Natural killer cell (primary cell): ENCODE results near the gene SPIB. TPM values are rescaled to one million over a fixed set of nuclear protein-coding genes. Genes with fewer than 3 reads are reported as not detected.

ENCODE experiments used
- ATAC-seq, 3 donors: fragments of 150-1000 bp in 2 of 3; fragments of 200-7000 bp in 1 of 3; cut with Tn5 transposase; 1 replicate in 1 of 3; 2 replicates in 2 of 3; pipeline ENCODE4 v1.10.0; 2021; ENCODE audit warnings: mild to moderate bottlenecking in 2 of 3, moderate library complexity in 2 of 3
- DNase-seq, 2 donors: peaks; one replicate each; pipeline versions ENCODE4 v3.0.0 to v3.0.0-alpha.2; 2013 to 2021; ENCODE audit warnings: mixed read lengths in 1 of 2
- H3K27ac ChIP-seq: one replicate; pipeline ENCODE4 v1.5.1; 2013; ENCODE audit warnings: mild to moderate bottlenecking, low read length
- H3K27me3 ChIP-seq: one replicate; pipeline ENCODE4 v1.6.1; 2013; ENCODE audit warnings: low read length; ENCODE audit not compliant: control insufficient read depth, insufficient read depth
- H3K36me3 ChIP-seq: one replicate; pipeline ENCODE4 v1.6.1; 2013; ENCODE audit warnings: low read length; ENCODE audit not compliant: control insufficient read depth, insufficient read depth
- H3K4me1 ChIP-seq: one replicate; pipeline ENCODE4 v1.6.1; 2013; ENCODE audit warnings: low read length; ENCODE audit not compliant: control insufficient read depth, insufficient read depth
- H3K4me3 ChIP-seq: one replicate; pipeline ENCODE4 v1.5.1; 2013; ENCODE audit warnings: low read length
- H3K9me3 ChIP-seq: one replicate; pipeline ENCODE4 v1.6.1; 2013; ENCODE audit warnings: low read length; ENCODE audit not compliant: control insufficient read depth, insufficient read depth
- H3K27ac Mint-ChIP-seq, 2 donors: one replicate each; pipeline ENCODE4 v1.8.0; 2022; ENCODE audit warnings: mild to moderate bottlenecking in 2 of 2, mixed read lengths in 2 of 2, moderate library complexity in 1 of 2
- H3K27me3 Mint-ChIP-seq, 2 donors: one replicate each; pipeline ENCODE4 v1.8.0; 2022; ENCODE audit warnings: low read depth in 2 of 2, mixed read lengths in 2 of 2
- H3K36me3 Mint-ChIP-seq: one replicate; pipeline ENCODE4 v1.8.0; 2022; ENCODE audit warnings: mixed read lengths
- H3K4me1 Mint-ChIP-seq, 2 donors: one replicate each; pipeline ENCODE4 v1.8.0; 2022; ENCODE audit warnings: mixed read lengths in 2 of 2
- H3K4me3 Mint-ChIP-seq: one replicate; pipeline ENCODE4 v1.8.0; 2022; ENCODE audit warnings: mild to moderate bottlenecking, moderate library complexity, mixed read lengths
- H3K9me3 Mint-ChIP-seq, 2 donors: one replicate each; pipeline ENCODE4 v1.8.0; 2022; ENCODE audit warnings: mixed read lengths in 2 of 2
- CTCF ChIP-seq: fragments of 200-600 bp; IDR thresholded peaks from one replicate; pipeline ENCODE4 v1.8.0; 2022; ENCODE audit warnings: antibody characterized with exemption
- WGBS: methylation state at CpG from one replicate; pipeline ENCODE4 v1.1.7; 2013; ENCODE audit warnings: missing lambda C conversion rate; ENCODE audit not compliant: insufficient coverage; 5-methylcytosine and 5-hydroxymethylcytosine counted together
- intact Hi-C: fragments of 100-400 bp; cut with micrococcal nuclease; formaldehyde crosslinking; loops from one replicate; pipeline ENCODE4 v1.14.2; 2022
- total RNA-seq, 4 donors: library from RNA; stranded (reverse); fragments of 120-200 nt in 1 of 4; gene quantifications; one replicate each; pipeline versions ENCODE4 v1.2.3 to v1.2.4, GENCODE V29; 2013 to 2022

The SPIB gene
- total RNA-seq, 3 donors from 2014 or later (not counting 1 experiment from before 2014, with no cell fraction given), result 0.77 to 2.8 (median 0.78) TPM

GRCh38 chr19:50444059-50444458 lies 25.3 kb downstream of the SPIB start:
- no peaks in the 10 kb centered on the region for H3K36me3 ChIP-seq
- intact Hi-C loops, result no loop called here
- H3K4me1 ChIP-seq, result no peaks in the 10 kb centered on the region
- Mint-ChIP-seq H3K36me3 (no peaks in the 10 kb centered on the region), H3K4me1 (no peaks in the 10 kb centered on the region), H3K27me3 (peaks cover 0 to 7% of the 10 kb centered on the region in 2 donors), H3K4me3 (no peak overlapping the region), H3K27ac (no peak overlapping the region), H3K9me3 (peaks cover 0 to 2% of the 10 kb centered on the region in 2 donors)
- no peaks in the 10 kb centered on the region for H3K27me3 ChIP-seq
- DNase-seq (no peak), ATAC-seq (no peak)
- no peak overlapping the region for H3K4me3 ChIP-seq
- TF ChIP-seq CTCF, result no peak
- no peak overlapping the region for H3K27ac ChIP-seq
- H3K9me3 ChIP-seq, result no peaks in the 10 kb centered on the region
- 64% methylated on average over 1 of the region's 1 CpG for WGBS

GRCh38 chr19:50447053-50447452 lies 28.3 kb downstream of the SPIB start:
- Mint-ChIP-seq H3K36me3 (no peaks in the 10 kb centered on the region), H3K4me1 (no peaks in the 10 kb centered on the region), H3K4me3 (no peak overlapping the region), H3K27ac (no peak overlapping the region), H3K27me3 (peaks cover 0 to 3% of the 10 kb centered on the region in 2 donors), H3K9me3 (peaks cover 0 to 2% of the 10 kb centered on the region in 2 donors)
- no peak for TF ChIP-seq CTCF
- Histone ChIP-seq H3K4me1 (no peaks in the 10 kb centered on the region), H3K4me3 (no peak overlapping the region), H3K27ac (no peak overlapping the region), H3K36me3 (no peaks in the 10 kb centered on the region), H3K27me3 (no peaks in the 10 kb centered on the region), H3K9me3 (no peaks in the 10 kb centered on the region)
- ATAC-seq (no peak), DNase-seq (no peak)
- 92% methylated on average over 5 of the region's 5 CpGs for WGBS
- intact Hi-C loops, result no loop called here

GRCh38 chr19:50447750-50448149 lies 29.0 kb downstream of the SPIB start:
- TF ChIP-seq CTCF, result no peak
- Histone ChIP-seq H3K9me3 (no peaks in the 10 kb centered on the region), H3K4me3 (no peak overlapping the region), H3K27me3 (no peaks in the 10 kb centered on the region), H3K27ac (no peak overlapping the region), H3K36me3 (no peaks in the 10 kb centered on the region), H3K4me1 (no peaks in the 10 kb centered on the region)
- Mint-ChIP-seq H3K4me1 (no peaks in the 10 kb centered on the region), H3K36me3 (no peaks in the 10 kb centered on the region), H3K4me3 (no peak overlapping the region), H3K27me3 (peaks cover 0 to 3% of the 10 kb centered on the region in 2 donors), H3K27ac (no peak overlapping the region), H3K9me3 (peaks cover 0 to 2% of the 10 kb centered on the region in 2 donors)
- DNase-seq (no peak), ATAC-seq (no peak)
- 92% methylated on average over 8 of the region's 10 CpGs for WGBS
- intact Hi-C loops, result no loop called here

- Mint-ChIP-seq H3K27ac (no peak overlapping the region), H3K4me1 (no peaks in the 10 kb centered on the region), H3K27me3 (peaks cover 0 to under 1% of the 10 kb centered on the region in 2 donors), H3K36me3 (no peaks in the 10 kb centered on the region), H3K9me3 (no peaks in the 10 kb centered on the region), H3K4me3 (no peak overlapping the region)
- Histone ChIP-seq H3K27me3 (no peaks in the 10 kb centered on the region), H3K4me1 (no peaks in the 10 kb centered on the region), H3K9me3 (no peaks in the 10 kb centered on the region), H3K4me3 (no peak overlapping the region), H3K27ac (no peak overlapping the region), H3K36me3 (no peaks in the 10 kb centered on the region)
- no peak for TF ChIP-seq CTCF
- intact Hi-C loops, result no loop called here
- DNase-seq (no peak), ATAC-seq (no peak)
- WGBS, result 89% methylated on average over 13 of the region's 14 CpGs
These were observed 30.6 kb downstream of the SPIB start for GRCh38 chr19:50449236-50449899.
